AG10803 (cell line): ENCODE data around the gene SLC25A11.

Source experiments
- DNase-seq: peaks from one replicate; pipeline ENCODE4 v3.0.0; 2010; ENCODE audit warnings: low read depth
- H3K4me3 ChIP-seq: 2 replicates; pipeline ENCODE4 v1.5.1; 2011; ENCODE audit warnings: mild to moderate bottlenecking, low read length, control low read depth
- CTCF ChIP-seq: conservative IDR thresholded peaks from 2 replicates; pipeline ENCODE4 v1.5.1; 2011; ENCODE audit warnings: mild to moderate bottlenecking, low read length, control low read depth, inconsistent platforms

The SLC25A11 gene

GRCh38 chr17:4938069-4938491 is 1.8 kb downstream of the SLC25A11 start:
- TF ChIP-seq CTCF: no peak
- no peak overlapping the region for H3K4me3 ChIP-seq
- no peak for DNase-seq

- H3K4me3 ChIP-seq: no peak overlapping the region
- no peak for TF ChIP-seq CTCF
- no peak for DNase-seq
These were observed 2.3 kb downstream of the SLC25A11 start for GRCh38 chr17:4937553-4937952.

- DNase-seq: no peak
- TF ChIP-seq CTCF: no peak
- H3K4me3 ChIP-seq: no peak overlapping the region
These were observed 3.4 kb downstream of the SLC25A11 start for GRCh38 chr17:4936436-4936835.

GRCh38 chr17:4935650-4936049 is 4.2 kb downstream of the SLC25A11 start:
- no peak overlapping the region for H3K4me3 ChIP-seq
- no peak for DNase-seq
- no peak for TF ChIP-seq CTCF

GRCh38 chr17:4934173-4934979 is 5.5 kb downstream of the SLC25A11 start:
- H3K4me3 ChIP-seq: no peak overlapping the region
- TF ChIP-seq CTCF: peak; percentile 43
- DNase-seq: peak; percentile 41

- no peak for TF ChIP-seq CTCF
- no peak overlapping the region for H3K4me3 ChIP-seq
- DNase-seq: no peak
These were observed 6.2 kb downstream of the SLC25A11 start for GRCh38 chr17:4933646-4934045.

- no peak for TF ChIP-seq CTCF
- DNase-seq: no peak
- no peak overlapping the region for H3K4me3 ChIP-seq
These were observed 7.1 kb downstream of the SLC25A11 start for GRCh38 chr17:4932756-4933155.
